OCI-LY1 (cell line): ENCODE results near the gene SMOC2.

Experiments used
- H2AFZ ChIP-seq: fragments of 200-600 bp; sonication (generic), shearing (Covaris generic); 2 replicates; pipeline ENCODE4 v1.6.0; 2014; ENCODE audit warnings: antibody characterized with exemption, mild to moderate bottlenecking, low read length
- H3F3A ChIP-seq: fragments of 200-600 bp; sonication (generic), shearing (Covaris generic); 2 replicates; pipeline ENCODE4 v1.6.0; 2014; ENCODE audit warnings: mild to moderate bottlenecking, antibody characterized with exemption, low read length, moderate library complexity; ENCODE audit not compliant: insufficient read depth
- H3K27ac ChIP-seq: fragments of 200-600 bp; sonication (generic); 2 replicates; pipeline ENCODE4 v1.5.1; 2014; ENCODE audit warnings: low read length, mixed run types, mild to moderate bottlenecking, low read depth; ENCODE audit not compliant: poor library complexity, severe bottlenecking
- H3K27me3 ChIP-seq: fragments of 200-600 bp; sonication (generic); 2 replicates; pipeline ENCODE4 v1.6.0; 2014; ENCODE audit warnings: antibody characterized with exemption, mild to moderate bottlenecking, low read length, moderate library complexity; ENCODE audit not compliant: insufficient read depth
- H3K36me3 ChIP-seq: fragments of 200-600 bp; sonication (generic); 2 replicates; pipeline ENCODE4 v1.6.1; 2014; ENCODE audit warnings: mild to moderate bottlenecking, antibody characterized with exemption, low read length, moderate library complexity, mixed read lengths; ENCODE audit not compliant: insufficient read depth
- H3K4me1 ChIP-seq: fragments of 200-600 bp; sonication (generic); 2 replicates; pipeline ENCODE4 v1.5.1; 2014; ENCODE audit warnings: mild to moderate bottlenecking, low read length, moderate library complexity; ENCODE audit not compliant: insufficient read depth, severe bottlenecking
- H3K4me2 ChIP-seq: fragments of 200-600 bp; sonication (generic), shearing (Covaris generic); 2 replicates; pipeline ENCODE4 v1.6.1; 2014; ENCODE audit warnings: low read length
- H3K4me3 ChIP-seq: fragments of 200-600 bp; sonication (generic); 2 replicates; pipeline ENCODE4 v1.5.1; 2014; ENCODE audit warnings: low read length, low read depth, mild to moderate bottlenecking, mixed read lengths; ENCODE audit not compliant: poor library complexity, severe bottlenecking
- H3K79me2 ChIP-seq: fragments of 200-600 bp; shearing (Covaris generic); 2 replicates; pipeline ENCODE4 v1.6.1; 2016; ENCODE audit warnings: mixed run types, low read length, mixed read lengths; ENCODE audit not compliant: insufficient read depth
- H3K9ac ChIP-seq: fragments of 200-600 bp; sonication (generic), shearing (Covaris generic); 2 replicates; pipeline ENCODE4 v1.6.1; 2014; ENCODE audit warnings: mild to moderate bottlenecking, low read length, mixed read lengths
- H3K9me2 ChIP-seq: fragments of 200-600 bp; sonication (generic), shearing (Covaris generic); 2 replicates; pipeline ENCODE4 v1.6.1; 2014; ENCODE audit warnings: low read depth, mild to moderate bottlenecking, low read length, mixed read lengths
- H3K9me3 ChIP-seq: fragments of 200-600 bp; shearing (Covaris generic); 2 replicates; pipeline ENCODE4 v1.6.1; 2014; ENCODE audit warnings: low read length, mixed read lengths
- H4K20me1 ChIP-seq: fragments of 200-600 bp; sonication (generic), shearing (Covaris generic); 2 replicates; pipeline ENCODE4 v1.6.0; 2016; ENCODE audit warnings: mild to moderate bottlenecking, low read length; ENCODE audit not compliant: insufficient read depth
- EZH2 ChIP-seq: fragments of 200-600 bp; sonication (generic), shearing (Covaris generic); IDR thresholded peaks from 2 replicates; pipeline ENCODE4 v1.8.0; 2017; ENCODE audit warnings: borderline replicate concordance, mixed run types, mild to moderate bottlenecking, antibody characterized with exemption, low read length, moderate library complexity, mixed read lengths
- TF ChIP-seq, protein P1 (sequence below): fragments of 200-600 bp; sonication (generic), shearing (Covaris generic); IDR thresholded peaks from 2 replicates; pipeline ENCODE4 v1.5.1; 2017; ENCODE audit warnings: mild to moderate bottlenecking, antibody characterized with exemption, low read length, moderate library complexity, mixed read lengths

SMOC2 gene

GRCh38 chr6:168418711-168419121 lies 22.3 kb upstream of the SMOC2 start:
- no peaks in the 10 kb centered on the region for H3F3A ChIP-seq
- no peaks in the 10 kb centered on the region for H3K9me3 ChIP-seq
- H2AFZ ChIP-seq, result no peak overlapping the region
- TF ChIP-seq, protein P1, sequence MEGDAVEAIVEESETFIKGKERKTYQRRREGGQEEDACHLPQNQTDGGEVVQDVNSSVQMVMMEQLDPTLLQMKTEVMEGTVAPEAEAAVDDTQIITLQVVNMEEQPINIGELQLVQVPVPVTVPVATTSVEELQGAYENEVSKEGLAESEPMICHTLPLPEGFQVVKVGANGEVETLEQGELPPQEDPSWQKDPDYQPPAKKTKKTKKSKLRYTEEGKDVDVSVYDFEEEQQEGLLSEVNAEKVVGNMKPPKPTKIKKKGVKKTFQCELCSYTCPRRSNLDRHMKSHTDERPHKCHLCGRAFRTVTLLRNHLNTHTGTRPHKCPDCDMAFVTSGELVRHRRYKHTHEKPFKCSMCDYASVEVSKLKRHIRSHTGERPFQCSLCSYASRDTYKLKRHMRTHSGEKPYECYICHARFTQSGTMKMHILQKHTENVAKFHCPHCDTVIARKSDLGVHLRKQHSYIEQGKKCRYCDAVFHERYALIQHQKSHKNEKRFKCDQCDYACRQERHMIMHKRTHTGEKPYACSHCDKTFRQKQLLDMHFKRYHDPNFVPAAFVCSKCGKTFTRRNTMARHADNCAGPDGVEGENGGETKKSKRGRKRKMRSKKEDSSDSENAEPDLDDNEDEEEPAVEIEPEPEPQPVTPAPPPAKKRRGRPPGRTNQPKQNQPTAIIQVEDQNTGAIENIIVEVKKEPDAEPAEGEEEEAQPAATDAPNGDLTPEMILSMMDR, result no peak
- no peak for TF ChIP-seq EZH2
- H3K4me3 ChIP-seq, result no peak overlapping the region
- H4K20me1 ChIP-seq, result no peaks in the 10 kb centered on the region
- H3K27ac ChIP-seq, result no peak overlapping the region
- peaks cover 3% of the 10 kb centered on the region; the same call in 1 of the 2 replicates for H3K27me3 ChIP-seq
- H3K36me3 ChIP-seq, result no peaks in the 10 kb centered on the region
- no peak overlapping the region for H3K4me2 ChIP-seq
- no peaks in the 10 kb centered on the region for H3K9me2 ChIP-seq
- no peak overlapping the region for H3K9ac ChIP-seq
- no peaks in the 10 kb centered on the region for H3K79me2 ChIP-seq
- H3K4me1 ChIP-seq, result no peaks in the 10 kb centered on the region

- no peak overlapping the region for H3K4me2 ChIP-seq
Measured at GRCh38 chr6:168419569-168419968, 21.4 kb upstream of the SMOC2 start.

GRCh38 chr6:168420084-168420483 lies 20.9 kb upstream of the SMOC2 start:
- Histone ChIP-seq H3K4me1 (no peaks in the 10 kb centered on the region), H3K9ac (no peak overlapping the region), H2AFZ (no peak overlapping the region), H3K27ac (no peak overlapping the region), H3K9me3 (no peaks in the 10 kb centered on the region), H3K4me2 (no peak overlapping the region), H3F3A (no peaks in the 10 kb centered on the region), H3K36me3 (no peaks in the 10 kb centered on the region), H3K4me3 (no peak overlapping the region), H3K9me2 (no peaks in the 10 kb centered on the region), H3K79me2 (no peaks in the 10 kb centered on the region), H3K27me3 (peaks cover 2% of the 10 kb centered on the region; the same call in 1 of the 2 replicates), H4K20me1 (no peaks in the 10 kb centered on the region)
- TF ChIP-seq, protein P1, result no peak
- TF ChIP-seq EZH2, result no peak

More at GRCh38 chr6:168419569-168419968, 21.4 kb upstream of the SMOC2 start:
- Histone ChIP-seq H3K79me2 (no peaks in the 10 kb centered on the region), H3K4me1 (no peaks in the 10 kb centered on the region), H4K20me1 (no peaks in the 10 kb centered on the region), H3K4me3 (no peak overlapping the region), H3F3A (no peaks in the 10 kb centered on the region), H3K9me3 (no peaks in the 10 kb centered on the region), H3K27ac (no peak overlapping the region), H3K36me3 (no peaks in the 10 kb centered on the region), H3K27me3 (peaks cover 3% of the 10 kb centered on the region; the same call in 1 of the 2 replicates), H3K9ac (no peak overlapping the region), H3K9me2 (no peaks in the 10 kb centered on the region), H2AFZ (no peak overlapping the region)
- TF ChIP-seq EZH2, result no peak
- TF ChIP-seq, protein P1, result no peak
